ENCODE results near the gene WDR37. TPM values are rescaled to one million over a fixed set of nuclear protein-coding genes. Genes with fewer than 3 reads are reported as not detected.

The WDR37 gene
- total and polyA plus RNA-seq, 8 donors: 4.6 to 11.6 (median 8.6) TPM

- ATAC-seq (no peak), FAIRE-seq (no peak), DNase-seq (no peak)
- H3K9me3 ChIP-seq: no peaks in the 10 kb centered on the region
- H3K4me3 ChIP-seq: no peak overlapping the region
- intact Hi-C loops (cut with DNase I): no loop called here
- 96% methylated on average over 9 of the region's 9 CpGs for WGBS, 2 donors
- H3K36me3 ChIP-seq: peaks cover 0 to 29% (median 14%) of the 10 kb centered on the region in 3 donors
- H3K27ac ChIP-seq: no peak overlapping the region
- no peak for TF ChIP-seq CTCF (IDR thresholded peaks at IDR 0.05)
- H3K4me1 ChIP-seq: no peaks in the 10 kb centered on the region
- no peaks in the 10 kb centered on the region for H3K27me3 ChIP-seq
These were observed 35.2 kb upstream of the WDR37 start for GRCh38 chr10:1020958-1021357.

- Histone ChIP-seq H3K4me1 (no peaks in the 10 kb centered on the region), H3K27me3 (no peaks in the 10 kb centered on the region), H3K4me3 (no peak overlapping the region), H3K36me3 (peaks cover 0 to 14% (median 8%) of the 10 kb centered on the region in 3 donors), H3K27ac (no peak overlapping the region), H3K9me3 (no peaks in the 10 kb centered on the region)
- ATAC-seq: no peak
- no peak for TF ChIP-seq CTCF (IDR thresholded peaks at IDR 0.05)
- DNase-seq: no peak
- FAIRE-seq: no peak
- intact Hi-C loops (cut with DNase I): no loop called here
- WGBS, 2 donors: 73 to 88% methylated on average over 12 of the region's 12 CpGs
These were observed 33.8 kb upstream of the WDR37 start for GRCh38 chr10:1022413-1022812.

GRCh38 chr10:1024103-1024502, 32.1 kb upstream of the WDR37 start:
- H3K9me3 ChIP-seq: no peaks in the 10 kb centered on the region
- H3K4me1 ChIP-seq: no peaks in the 10 kb centered on the region
- peaks cover 0 to 5% (median 0%) of the 10 kb centered on the region in 3 donors for H3K36me3 ChIP-seq
- no peak for TF ChIP-seq CTCF (IDR thresholded peaks at IDR 0.05)
- no peak for ATAC-seq
- H3K27ac ChIP-seq: no peak overlapping the region
- no peak for FAIRE-seq
- DNase-seq: no peak
- H3K4me3 ChIP-seq: no peak overlapping the region
- 90 to 91% methylated on average over 12 of the region's 12 CpGs for WGBS, 2 donors
- no peaks in the 10 kb centered on the region for H3K27me3 ChIP-seq
- intact Hi-C loops (cut with DNase I): no loop called here

- Histone ChIP-seq H3K4me3 (no peak within 1 kb of the TSS), H3K27ac (no peak within 1 kb of the TSS), H3K27me3 (no peaks in the 10 kb centered on the region), H3K9me3 (no peaks in the 10 kb centered on the region), H3K36me3 (no peaks in the 10 kb centered on the region), H3K4me1 (no peaks in the 10 kb centered on the region)
- no peak for FAIRE-seq
- whole genome bisulfite sequencing, 2 donors: 71 to 80% methylated on average over 1 of the region's 1 CpG
- TF ChIP-seq CTCF (IDR thresholded peaks at IDR 0.05): no peak
- ATAC-seq: no peak
- DNase-seq: no peak
- intact Hi-C loops (cut with DNase I): no loop called here
These were observed 30.5 kb upstream of the WDR37 start, which contains the start of gene IDI2 for GRCh38 chr10:1025683-1026082. Gene IDI2, minus strand, starts transcription at chr10:1025859. Its CDS starts 1,136 bp downstream, at chr10:1024723.

- 93 to 94% methylated on average over 6 of the region's 6 CpGs for WGBS, 2 donors
- Histone ChIP-seq H3K27me3 (no peaks in the 10 kb centered on the region), H3K9me3 (no peaks in the 10 kb centered on the region), H3K36me3 (no peaks in the 10 kb centered on the region), H3K4me1 (no peaks in the 10 kb centered on the region), H3K27ac (no peak overlapping the region), H3K4me3 (no peak overlapping the region)
- FAIRE-seq (no peak), DNase-seq (no peak), ATAC-seq (no peak)
- TF ChIP-seq CTCF (IDR thresholded peaks at IDR 0.05): no peak
- intact Hi-C loops (cut with DNase I): no loop called here
These were observed 29.6 kb upstream of the WDR37 start for GRCh38 chr10:1026578-1026977.

Measured in pancreas (tissue), 10 donors.